Fibroblast of upper back skin (primary cell): ENCODE measurements around the gene ABCA5.

Experiments
- DNase-seq: peaks from one replicate; pipeline ENCODE4 v3.0.0-alpha.2; 2013

Gene ABCA5

DNA sequence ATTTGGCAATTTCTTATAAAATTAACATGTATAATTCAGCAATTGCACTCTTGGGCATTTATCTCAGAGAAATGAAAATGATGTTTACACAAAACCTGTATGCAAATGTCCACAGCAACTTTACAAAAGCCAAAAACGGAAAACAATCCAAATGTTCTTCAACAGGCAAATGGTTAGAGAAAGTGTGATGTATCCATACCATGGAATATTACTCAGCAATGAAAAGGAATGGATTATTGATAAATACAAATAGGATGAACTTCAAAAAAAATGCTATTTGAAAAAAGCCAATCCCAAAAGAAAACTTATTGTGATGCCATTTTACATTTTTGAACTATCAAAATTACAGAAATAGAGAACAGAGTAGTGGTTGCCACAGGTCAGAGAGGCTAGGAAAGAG, 61.1 kb downstream of the ABCA5 start:
- DNase-seq = no peak

DNA sequence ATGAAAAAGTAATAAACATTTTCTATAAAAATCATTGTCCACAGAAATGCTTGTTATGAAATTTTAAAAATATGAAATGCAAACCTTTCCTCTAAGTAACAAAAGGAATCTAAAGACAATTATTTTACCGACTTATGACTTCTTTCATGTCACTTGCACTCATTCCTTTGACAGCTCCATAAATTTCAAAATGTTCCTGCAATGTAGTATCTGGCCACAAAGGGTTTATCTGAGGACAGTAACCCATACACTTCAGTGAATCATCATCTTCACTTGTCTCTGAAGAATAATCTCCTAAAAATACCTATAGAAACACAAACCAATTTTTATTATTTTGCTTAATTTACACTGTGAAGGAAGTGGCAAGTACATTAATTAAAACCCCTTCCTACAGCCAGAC, 72.7 kb downstream of the ABCA5 start:
- peak; percentile 34 for DNase-seq

DNA sequence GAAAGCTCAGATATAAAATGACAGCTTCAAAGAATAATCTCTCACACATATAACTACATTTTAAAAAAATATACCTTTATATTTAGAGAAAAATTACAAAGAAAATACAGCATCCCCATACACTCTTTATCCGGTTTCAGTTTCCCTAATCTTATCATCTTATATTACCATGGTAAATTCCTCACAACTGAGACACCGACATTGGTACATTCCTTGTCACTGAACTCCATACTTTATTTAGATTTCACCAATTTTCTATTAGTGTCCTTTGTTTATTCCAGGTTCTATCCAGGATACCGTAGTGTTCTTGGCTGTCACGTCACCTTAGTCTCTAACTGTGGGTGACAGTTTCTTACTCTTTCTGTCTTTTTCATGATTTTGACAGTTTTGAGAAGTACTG, 76.3 kb downstream of the ABCA5 start:
- no peak for DNase-seq

DNA sequence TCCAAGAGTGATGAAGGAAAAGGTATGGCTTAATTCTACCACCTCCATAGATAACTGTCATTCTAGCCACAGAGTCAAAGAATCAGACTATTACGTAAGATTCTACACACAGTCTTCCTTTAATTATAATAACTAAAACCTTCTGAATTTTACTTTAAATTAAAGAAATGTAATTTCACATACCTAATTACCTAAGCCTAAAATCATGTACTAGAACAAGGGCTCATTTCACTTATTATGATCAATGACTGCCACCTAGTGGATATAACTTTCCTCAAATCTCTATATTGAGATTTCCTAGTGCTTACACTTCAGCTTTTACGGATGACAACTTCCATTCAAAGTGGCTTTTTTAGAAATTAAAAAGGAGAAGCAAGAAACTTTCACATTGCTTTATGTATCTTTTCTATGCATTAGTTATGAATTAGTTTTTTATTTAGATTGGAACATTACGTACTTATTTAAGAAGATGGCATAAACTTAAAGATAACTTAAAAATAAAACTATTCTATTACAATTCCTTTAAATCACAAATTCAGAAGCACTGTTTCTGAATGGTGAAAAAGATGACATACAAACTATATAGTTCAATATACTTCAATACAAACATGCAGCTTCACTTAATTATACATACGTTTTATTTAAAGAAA, 80.1 kb downstream of the ABCA5 start:
- DNase-seq = peak; percentile 55

DNA sequence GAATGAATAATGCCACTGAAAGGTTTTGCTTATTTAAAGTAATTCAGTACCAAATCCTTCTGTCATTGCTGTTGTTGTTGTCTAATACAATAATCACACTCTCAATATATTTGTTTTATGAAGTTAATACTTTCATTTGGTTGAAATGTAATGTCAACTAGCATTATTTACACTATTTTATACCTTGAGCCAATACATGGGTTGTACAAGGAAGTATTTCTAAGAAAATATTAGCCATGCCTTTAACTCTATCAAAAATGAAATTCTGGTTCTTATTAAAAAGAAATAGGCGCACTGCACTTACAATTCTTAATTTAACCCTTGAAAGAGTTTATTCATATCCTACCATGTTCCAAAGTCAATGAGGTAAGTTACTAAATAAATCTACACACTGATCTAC, 80.7 kb downstream of the ABCA5 start:
- no peak for DNase-seq

DNA sequence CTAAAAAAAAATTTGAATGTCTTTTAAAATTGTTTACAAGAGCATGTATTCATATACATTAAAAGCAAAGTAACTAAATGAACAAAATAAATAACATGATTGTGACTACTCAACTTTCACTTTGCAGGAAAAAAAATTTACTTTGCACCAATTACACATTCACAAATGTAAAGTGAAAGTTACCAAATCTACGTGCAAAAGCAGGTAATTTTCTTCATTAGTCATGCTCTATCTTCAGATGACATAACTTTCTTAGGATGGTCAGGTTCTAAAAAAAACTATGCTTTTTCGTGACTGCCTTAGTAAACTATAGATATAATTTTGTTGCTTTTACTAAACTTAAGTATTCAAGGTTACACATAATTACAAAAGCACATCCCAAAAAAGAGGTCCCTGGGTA, 81.3 kb downstream of the ABCA5 start:
- no peak for DNase-seq

DNA sequence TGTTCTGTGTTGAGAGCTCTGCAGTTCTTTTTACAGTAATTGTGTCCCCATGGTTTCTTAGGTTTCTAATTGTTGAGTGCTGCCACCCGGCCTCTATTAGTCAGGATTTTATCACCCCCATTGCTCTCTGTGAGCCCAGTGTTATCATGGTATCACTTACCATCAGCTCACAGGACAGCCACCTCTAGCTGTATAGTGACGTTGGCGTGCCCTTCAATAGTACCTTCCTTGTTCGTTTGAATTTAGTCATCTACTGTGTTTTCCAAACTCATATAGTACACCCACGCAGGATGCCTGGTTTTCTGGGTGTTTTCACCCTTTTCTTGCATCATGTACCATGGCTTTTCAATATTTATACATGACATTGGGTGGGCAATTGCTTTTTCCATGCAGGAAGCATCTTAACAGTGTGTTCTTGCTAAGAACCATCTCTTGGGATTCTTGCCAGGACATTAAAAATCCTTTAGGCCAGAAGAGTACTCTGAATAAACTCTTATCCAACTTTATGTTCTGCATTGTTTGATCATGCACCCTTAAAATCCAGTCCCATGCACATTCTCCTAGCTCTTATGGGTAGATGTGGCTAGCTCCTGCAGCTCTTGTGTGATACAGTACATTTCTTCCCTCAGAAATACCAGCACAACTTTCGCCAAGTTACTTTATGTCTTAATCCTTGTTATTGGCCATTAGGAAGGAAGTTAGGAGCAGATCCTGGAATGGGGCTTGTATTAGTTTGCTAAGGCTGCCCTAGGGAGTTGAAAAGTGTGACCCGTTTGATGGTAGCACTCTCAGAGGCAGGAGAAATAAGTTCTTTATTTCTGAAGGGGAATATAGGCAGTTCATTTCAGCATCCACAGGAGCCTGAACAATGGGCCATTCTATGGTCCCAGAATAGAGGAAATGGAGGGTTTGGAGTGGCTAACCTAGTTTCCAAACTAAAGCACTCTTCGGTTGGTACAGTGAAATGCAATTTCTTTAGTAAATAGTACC, 87.0 kb downstream of the ABCA5 start:
- no peak for DNase-seq

DNA sequence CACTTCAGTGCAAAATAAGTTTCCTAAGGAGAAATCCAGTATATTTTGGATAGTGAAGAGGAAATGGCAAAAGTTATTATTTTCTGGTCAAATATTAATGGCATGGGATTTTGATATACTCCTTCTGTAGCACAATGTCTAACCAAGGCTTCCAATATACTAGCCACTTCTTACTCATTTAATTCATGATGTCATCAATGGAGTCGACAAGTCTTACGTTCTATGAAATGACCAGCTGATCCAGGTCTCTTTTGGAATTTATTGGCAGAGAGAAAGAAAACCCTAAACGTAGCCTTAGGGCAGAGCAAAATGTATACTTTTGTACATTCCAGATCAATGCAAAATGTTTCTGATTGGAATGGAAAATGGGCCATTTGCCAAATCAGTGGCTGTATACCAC, 90.0 kb downstream of the ABCA5 start:
- no peak for DNase-seq

DNA sequence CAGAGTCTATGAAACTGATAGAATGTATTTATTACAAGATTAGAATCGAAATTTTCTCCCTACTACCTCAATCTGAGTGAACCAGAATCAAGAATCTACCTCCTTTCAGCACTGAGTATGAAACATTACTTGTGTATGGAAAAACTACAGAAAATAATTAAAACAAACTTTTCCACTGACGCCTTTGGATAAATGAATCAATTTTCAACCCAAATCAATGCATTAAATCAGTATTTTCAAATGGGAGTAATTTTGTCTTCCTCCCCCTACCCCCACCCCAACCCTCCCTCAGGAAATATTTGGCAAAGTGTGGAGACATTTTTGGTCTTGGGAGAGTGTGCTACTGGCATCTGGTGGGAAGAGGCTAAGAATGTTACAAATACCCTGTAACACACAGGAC, 90.5 kb downstream of the ABCA5 start:
- no peak for DNase-seq

DNA sequence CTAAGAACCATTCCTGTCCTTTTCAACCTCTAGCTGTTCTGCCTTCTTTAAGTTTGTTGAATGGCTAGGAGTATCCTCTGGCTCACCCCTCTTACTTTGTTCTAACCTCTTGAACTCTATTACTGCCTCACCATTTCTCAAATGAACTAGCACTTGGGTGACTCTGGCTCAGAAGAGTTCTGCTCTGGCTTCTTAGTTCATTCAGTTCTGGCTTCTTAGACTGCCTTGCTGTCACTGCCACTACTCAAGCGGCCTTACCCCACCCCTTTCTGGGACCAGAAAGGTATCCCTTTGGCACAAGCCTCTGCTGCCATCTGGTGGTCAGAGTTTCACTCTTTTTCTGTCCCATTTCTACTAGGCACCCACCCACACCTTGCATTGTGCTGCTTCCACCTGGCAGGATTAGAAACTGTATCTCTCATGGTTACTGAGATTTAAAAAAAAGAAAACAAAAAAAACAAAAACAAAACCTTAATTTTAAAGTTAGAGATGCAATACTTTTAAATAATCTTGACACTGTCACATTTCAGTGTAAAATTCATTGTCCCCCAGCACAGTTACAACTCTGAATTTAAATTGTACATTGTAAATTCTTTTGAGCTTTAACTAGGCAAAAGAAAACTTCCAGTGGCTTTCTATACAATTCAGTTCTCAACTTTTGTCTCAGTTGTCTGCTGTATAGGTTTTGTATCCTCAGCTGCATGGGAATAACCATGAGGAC, 91.4 kb downstream of the ABCA5 start:
- DNase-seq = peak; percentile 75

DNA sequence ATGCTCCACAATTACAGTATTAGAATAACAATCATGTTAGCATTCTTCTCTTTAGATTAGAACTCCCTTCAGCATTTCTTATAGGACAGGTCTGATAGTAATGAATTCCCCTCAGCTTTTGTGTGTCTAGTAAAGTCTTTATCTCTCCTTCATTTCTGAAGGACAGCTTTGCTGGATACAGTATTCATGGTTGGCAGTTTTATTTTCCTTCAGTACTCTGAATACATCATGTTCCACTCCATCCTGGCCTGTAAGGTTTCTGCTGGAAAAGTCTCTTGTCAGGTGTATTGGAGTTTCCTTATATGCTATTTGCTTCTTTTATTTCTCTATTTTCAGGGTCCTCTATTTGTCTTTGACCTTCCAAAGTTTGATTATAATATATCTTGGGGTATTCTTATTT, 94.3 kb downstream of the ABCA5 start:
- DNase-seq = no peak

DNA sequence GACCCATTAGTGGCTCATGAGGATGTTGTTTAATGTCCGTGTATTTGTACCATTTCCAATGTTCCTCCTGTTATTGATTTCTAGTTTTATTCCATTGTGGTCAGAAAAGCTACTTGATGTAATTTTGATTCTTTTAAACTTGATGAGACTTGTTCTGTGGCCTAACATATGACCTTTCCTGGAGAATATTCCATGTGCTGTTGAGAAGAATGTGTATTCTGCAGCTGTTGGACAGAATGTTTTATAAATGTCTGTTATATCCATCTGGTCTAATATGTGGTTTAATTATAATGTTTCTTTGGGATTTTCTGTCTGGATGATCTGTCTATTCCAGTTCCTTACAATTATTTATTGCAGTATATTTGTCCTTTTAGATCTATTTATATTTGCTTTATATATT, 95.4 kb downstream of the ABCA5 start:
- no peak for DNase-seq

DNA sequence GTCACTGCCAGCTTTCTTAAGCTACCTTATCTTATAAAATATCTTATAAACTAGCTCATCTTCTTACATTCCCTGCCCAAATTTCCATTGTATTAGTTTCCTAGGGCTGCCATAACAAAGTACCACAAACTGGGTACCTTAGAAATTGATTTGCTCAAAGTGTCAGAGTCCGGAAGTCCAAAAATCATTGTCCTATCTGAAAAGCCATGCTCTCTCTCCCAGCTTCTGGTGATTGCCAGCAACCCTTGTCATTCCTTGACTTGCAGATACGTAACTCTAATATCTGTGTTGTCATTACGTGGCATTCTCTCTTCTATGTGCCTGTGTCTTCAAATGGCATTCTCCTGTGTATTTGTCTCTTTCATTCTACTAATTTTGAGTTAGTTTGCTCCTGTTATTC, 96.0 kb downstream of the ABCA5 start:
- no peak for DNase-seq

DNA sequence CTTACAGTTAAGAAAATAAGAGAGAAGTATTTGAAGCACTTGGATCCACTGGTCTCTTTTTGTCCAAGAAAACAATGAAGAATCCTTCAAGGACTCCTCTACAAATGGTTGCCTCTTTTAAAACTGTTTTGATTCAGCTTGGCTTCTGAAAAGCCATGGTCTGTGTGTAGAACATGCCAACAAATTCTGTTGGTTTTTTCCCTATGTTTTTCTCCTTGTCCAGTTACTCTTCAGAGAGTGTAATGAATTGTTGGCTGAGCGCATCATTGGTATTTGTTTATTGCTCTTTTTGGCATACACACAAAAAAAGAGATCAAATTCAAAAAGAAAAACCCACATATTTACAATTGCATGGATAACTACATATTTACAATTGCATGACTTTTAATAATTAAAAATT, 98.4 kb downstream of the ABCA5 start, which contains the start of gene ABCA10:
TSS of gene ABCA10 (minus strand) at position 249 of the 400 bp plus-strand sequence. CDS start 3,466 bp downstream, outside the sequence.
- no peak for DNase-seq

DNA sequence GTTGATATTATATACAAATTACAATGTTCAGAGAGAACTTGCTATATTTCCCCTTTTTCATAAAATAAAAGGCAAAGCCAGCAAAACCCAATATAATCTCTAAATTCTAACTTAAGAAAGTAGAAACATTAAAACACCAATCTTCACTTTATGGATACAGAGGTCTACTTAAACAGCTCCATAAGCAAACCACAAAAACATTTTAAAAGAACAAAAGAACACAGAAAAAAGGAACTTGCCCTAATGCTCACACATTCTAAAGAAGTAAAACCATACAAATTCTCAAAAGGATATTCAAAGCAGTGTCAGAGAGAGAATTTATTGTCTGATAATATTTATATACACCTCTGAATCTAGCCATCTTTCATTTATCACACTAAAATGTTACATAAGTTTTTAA, 98.9 kb downstream of the ABCA5 start:
- no peak for DNase-seq

DNA sequence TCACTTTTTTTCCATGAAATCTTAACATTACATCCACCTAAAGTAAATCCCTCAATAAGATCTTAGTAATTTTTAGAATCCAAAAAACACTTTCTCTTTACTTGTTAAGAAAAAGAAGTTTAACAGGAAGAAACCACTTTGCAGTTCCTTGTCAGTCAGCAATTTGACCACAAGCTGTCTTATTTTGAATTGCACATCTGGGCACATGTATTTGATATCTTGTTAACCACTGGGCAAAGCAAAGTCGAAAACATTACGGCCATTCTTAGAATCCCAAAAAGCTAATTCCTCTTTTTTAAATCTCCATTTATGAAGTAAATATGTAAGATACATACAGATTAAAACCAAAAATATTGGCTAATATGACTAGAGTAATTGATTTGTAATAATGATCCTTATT, 99.4 kb downstream of the ABCA5 start:
- DNase-seq = no peak

DNA sequence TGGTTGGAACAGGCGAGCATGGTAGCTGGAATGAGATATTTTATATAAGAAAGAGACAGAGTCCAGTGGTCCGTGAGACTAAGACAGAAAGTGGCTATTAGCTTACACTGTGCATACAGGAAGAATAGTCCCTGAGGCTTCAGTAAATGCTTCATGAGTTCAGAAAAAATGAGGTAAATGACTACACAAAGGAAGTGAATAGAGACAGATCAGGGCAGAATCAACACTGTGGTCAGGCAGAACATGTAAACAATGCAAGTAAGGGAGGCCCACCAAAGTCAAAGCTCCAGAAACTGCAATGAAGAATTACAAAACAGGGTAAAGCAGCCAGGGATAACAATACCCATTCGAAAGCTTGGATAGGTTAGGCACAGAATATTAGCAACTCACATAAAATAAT, 103.1 kb downstream of the ABCA5 start:
- no peak for DNase-seq

DNA sequence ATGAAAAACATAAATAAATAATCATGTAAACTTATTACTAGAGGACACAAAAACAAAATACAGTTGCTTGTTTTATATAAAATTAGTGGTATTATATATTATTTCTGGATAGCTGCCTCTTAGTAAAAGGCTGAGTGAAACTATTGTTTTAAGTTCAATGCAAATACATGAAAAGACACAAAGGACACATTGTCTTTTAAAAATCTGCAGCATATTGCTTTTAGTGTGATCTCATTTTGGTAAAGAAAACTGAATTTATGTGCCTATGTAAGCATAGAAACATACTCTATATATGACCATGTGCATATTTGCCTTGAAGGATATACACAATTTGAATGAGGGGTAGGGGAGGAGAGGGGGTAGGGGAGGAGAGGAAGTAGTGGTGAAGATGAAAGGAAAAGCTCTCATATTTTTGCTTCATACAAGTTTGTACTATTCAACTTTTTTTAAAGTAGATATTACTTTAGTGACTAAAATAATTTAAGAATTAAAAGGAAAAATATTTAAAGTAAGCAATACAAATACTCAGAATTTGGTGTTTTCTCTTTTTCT, 104.2 kb downstream of the ABCA5 start:
- no peak for DNase-seq

DNA sequence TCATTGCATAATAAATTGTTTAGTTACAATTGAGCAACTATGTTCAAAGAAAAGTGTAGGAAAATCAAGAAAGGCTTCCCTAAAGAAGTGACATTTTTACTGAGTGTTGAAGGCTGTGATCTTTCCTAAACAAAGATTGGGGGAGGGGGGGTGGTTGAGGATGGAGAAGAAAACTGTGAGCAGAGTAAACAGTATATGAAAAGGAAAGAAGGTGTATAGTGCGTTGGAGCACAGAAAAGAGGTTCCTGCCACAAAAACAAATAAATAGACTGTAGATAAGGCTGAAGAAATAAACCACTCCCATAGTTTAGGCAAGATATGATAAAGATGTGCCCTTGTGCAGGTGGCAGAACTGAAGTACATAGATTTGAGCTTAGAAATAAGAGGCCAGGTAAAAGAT, 106.8 kb downstream of the ABCA5 start:
- DNase-seq = no peak

DNA sequence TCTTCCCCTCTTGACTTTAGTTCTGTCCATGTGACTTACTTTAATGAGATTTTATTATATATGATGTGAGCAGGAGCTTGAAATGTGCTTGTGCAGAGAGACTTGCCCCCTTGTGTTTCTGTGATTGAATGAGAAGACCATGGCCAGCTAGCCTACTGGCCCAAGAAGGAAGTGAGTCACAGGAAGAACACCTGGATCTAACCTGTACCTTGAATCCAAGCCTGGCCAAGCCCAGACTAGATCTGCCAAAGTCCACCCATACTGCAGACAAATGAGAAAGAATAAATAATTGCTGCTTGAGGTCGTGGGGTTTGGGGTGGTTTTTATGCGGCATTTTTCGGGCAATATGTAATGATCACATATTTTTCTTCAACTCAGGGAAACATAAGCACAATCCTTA, 107.9 kb downstream of the ABCA5 start:
- no peak for DNase-seq

DNA sequence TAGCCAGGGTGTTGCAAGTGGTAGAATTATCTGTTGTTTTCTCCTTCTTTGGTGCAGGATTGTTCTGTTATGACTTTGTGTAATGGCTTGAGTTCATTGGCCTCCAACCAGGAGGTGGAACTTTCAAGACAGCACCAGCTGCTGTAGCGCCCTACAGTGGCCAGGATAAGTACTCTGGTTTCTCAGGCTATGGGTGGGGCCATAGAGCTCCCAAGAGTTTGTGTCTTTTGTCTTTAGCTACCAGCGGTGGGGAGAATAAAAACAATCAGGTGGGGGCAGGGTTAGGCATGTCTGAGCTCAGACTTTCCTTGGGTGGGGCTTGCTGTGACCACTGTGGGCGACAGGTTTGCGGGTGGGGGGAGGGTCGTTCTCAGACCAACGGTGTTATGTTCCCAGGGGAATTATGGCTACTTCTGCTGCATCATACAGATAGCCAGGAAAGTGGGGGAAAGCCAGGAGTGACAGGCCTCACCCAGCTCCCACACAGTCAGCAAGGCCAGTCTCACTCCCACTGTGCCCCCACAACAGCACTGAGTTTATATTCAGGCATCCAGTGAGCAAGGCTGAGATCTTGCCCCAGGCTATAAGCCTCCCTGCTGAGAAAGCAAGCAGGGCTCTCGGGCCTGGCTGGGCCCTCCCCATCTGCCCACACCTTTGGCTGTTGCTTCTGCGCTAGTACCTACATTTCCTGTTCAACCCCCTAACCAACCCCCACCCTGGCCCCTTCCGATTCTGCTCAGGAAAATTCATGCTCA, 113.7 kb downstream of the ABCA5 start:
- no peak for DNase-seq

DNA sequence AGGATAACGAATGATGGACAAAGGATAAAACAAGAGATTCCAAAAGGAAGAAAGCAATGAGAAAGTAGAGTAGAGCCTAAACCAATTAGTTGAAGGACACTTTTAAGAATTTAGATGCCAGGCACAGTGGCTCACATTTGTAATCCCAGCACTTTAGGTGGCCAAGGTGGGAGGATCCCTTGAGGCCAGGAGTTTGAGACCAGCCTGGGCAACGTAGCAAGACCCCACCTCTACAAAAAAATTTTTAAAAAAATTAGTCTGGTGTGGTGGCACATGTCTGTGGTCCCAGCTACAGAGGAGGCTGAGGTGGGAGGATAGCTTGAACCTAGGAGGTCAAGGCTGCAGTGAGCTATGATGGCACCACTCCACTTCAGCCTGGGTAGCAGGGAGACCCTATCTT, 118.3 kb downstream of the ABCA5 start:
- no peak for DNase-seq

DNA sequence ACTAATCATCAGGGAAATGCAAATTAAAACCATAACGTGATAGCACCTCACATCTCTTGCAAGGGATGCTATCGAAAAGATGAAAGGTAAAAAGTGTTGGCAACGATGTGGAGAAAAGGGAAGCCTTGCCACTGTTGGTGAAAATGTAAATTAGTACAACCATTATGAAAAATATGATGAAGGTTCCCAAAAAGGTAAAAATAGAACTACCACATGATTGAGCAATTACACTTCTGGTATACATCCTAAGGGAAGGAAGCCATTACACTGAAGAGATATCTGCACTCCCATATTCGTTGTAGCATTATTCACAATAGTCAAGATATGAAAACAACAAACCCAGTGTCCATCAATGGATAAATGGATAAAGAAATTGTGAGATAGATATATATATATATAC, 119.8 kb downstream of the ABCA5 start:
- no peak for DNase-seq
